Panc1 (cell line): ENCODE measurements around the gene FBXO17. TPM values are rescaled to one million over a fixed set of nuclear protein-coding genes. Genes with fewer than 3 reads are reported as not detected.

ENCODE experiments used
- ATAC-seq: fragments of 200-7000 bp; cut with Tn5 transposase; 2 replicates; pipeline ENCODE4 v1.9.1; 2020; ENCODE audit warnings: mild to moderate bottlenecking, moderate library complexity
- BruUV-seq: library from RNA; stranded (reverse); fragments of 400-500 nt; replicated peaks from 2 replicates; lab custom pipeline; 2021; lab: Mats Ljungman, UMichigan
- CTCF ChIA-PET: fragments of 300-600 bp; sonication (Branson Sonifier 250); formaldehyde crosslinking; loops from one replicate; lab custom pipeline; 2022; ENCODE audit warnings: antibody characterized with exemption; lab: Charles Lee
- POLR2A ChIA-PET: fragments of 300-600 bp; sonication (Branson Sonifier 250); formaldehyde crosslinking; loops from one replicate; lab custom pipeline; 2022; ENCODE audit warnings: antibody characterized with exemption; lab: Charles Lee
- DNase-seq: peaks from one replicate; pipeline ENCODE4 v3.0.0-alpha.2; 2010; ENCODE audit warnings: low read depth, low spot score
- H3K27ac ChIP-seq: 2 replicates; pipeline ENCODE4 v1.5.1; 2011; ENCODE audit warnings: mild to moderate bottlenecking, low read length, inconsistent platforms
- H3K27me3 ChIP-seq: fragments of 200-500 bp; sonication (Bioruptor generic); 2 replicates; pipeline ENCODE4 v1.6.0; 2014; ENCODE audit warnings: low read length, inconsistent platforms; ENCODE audit not compliant: control insufficient read depth, insufficient read depth
- H3K36me3 ChIP-seq: fragments of 200-500 bp; sonication (Bioruptor generic); 2 replicates; pipeline ENCODE4 v1.5.1; 2014; ENCODE audit warnings: inconsistent platforms, mild to moderate bottlenecking, low read length, moderate library complexity; ENCODE audit not compliant: control insufficient read depth, insufficient read depth
- H3K4me1 ChIP-seq: 2 replicates; pipeline ENCODE4 v1.5.1; 2011; ENCODE audit warnings: inconsistent platforms, mild to moderate bottlenecking, low read length, moderate library complexity; ENCODE audit not compliant: control insufficient read depth, insufficient read depth
- H3K4me3 ChIP-seq, 2 experiments: 2 replicates each; pipeline ENCODE4 v1.5.1; 2011 to 2012; ENCODE audit warnings: low read depth in 2 of 2, low read length in 2 of 2, mild to moderate bottlenecking in 2 of 2, inconsistent platforms in 1 of 2, moderate library complexity in 1 of 2
- H3K9me3 ChIP-seq: fragments of 200-500 bp; sonication (Bioruptor generic); 2 replicates; pipeline ENCODE4 v1.5.1; 2014; ENCODE audit warnings: low read depth, mild to moderate bottlenecking, inconsistent platforms, low read length, moderate library complexity; ENCODE audit not compliant: control insufficient read depth, insufficient read depth
- POLR2AphosphoS5 ChIP-seq: IDR thresholded peaks from 2 replicates; pipeline ENCODE4 v1.6.1; 2012; ENCODE audit warnings: mild to moderate bottlenecking, low read depth, low read length, moderate library complexity
- SIN3A ChIP-seq: IDR thresholded peaks from 2 replicates; pipeline ENCODE4 v1.6.1; 2012; ENCODE audit warnings: low read depth, mild to moderate bottlenecking, low read length, moderate library complexity, borderline replicate concordance; ENCODE audit not compliant: insufficient read depth
- TCF7L2 ChIP-seq: IDR thresholded peaks from 2 replicates; pipeline ENCODE4 v1.6.1; 2011; ENCODE audit warnings: mild to moderate bottlenecking, low read depth, low read length, inconsistent platforms
- in situ Hi-C: cut with HindIII; loops from 2 replicates; pipeline ENCODE4 v1.10.0; 2016; ENCODE audit warnings: low sequenced_read_pairs, low pct_unique_long_range_greater_than_20kb
- intact Hi-C: fragments of 100-400 bp; cut with micrococcal nuclease; formaldehyde crosslinking; loops from one replicate; pipeline ENCODE4 v1.10.0; 2022; ENCODE audit not compliant: unreplicated experiment
- total RNA-seq: library from RNA; stranded (reverse); gene quantifications from one replicate; pipeline ENCODE4 v1.2.1, GENCODE V29; 2021; ENCODE audit not compliant: unreplicated experiment
- TF ChIP-seq, protein P1 (sequence below): fragments of 450-650 bp; IDR thresholded peaks from 2 replicates; pipeline ENCODE4 v1.5.1; 2017; ENCODE audit warnings: mild to moderate bottlenecking
- TF ChIP-seq, protein P2 (sequence below), 2 experiments: IDR thresholded peaks; 2 replicates each; pipeline ENCODE4 v1.6.1; 2011 to 2012; ENCODE audit warnings: low read depth in 2 of 2, control low read depth in 1 of 2, low read length in 1 of 2, mild to moderate bottlenecking in 1 of 2, moderate library complexity in 1 of 2; ENCODE audit not compliant: insufficient read depth in 1 of 2

Gene FBXO17
- total RNA-seq, 1 experiment from 2014 or later: 411 TPM

DNA sequence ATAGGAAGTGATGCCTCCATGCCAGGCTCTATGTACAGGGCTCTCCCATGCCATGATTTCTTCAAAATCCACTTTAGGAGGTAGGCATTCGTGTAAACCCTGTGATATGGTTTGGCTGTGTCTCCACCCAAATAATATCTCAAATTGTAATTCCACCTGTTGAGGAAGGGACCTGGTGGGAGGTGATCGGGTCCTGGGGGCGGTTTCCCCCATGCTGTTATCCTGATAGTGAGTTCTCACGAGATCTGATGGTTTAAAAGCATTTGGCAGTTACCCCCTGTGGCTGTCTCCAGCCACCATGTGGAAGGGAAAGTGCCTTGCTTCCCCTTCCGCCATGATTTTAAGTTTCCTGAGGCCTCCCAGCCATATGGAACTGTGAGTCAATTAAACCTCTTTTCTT, 53.1 kb downstream of the FBXO17 start:
- H3K27me3 ChIP-seq: no peaks in the 10 kb centered on the region
- DNase-seq: no peak
- no peak overlapping the region for H3K27ac ChIP-seq
- H3K36me3 ChIP-seq: no peaks in the 10 kb centered on the region; the same call in 1 of the 2 replicates
- H3K4me1 ChIP-seq: peaks cover 11% of the 10 kb centered on the region
- no TSS peak for BruUV-seq
- ChIA-PET POLR2A (interaction anchor here (0.6 to 1.0 kb wide), 2 partner anchors 13 to 416 kb away, joined by 3 read pairs; no protein-coding TSS in a partner anchor), CTCF (no interaction called here)
- in situ Hi-C loops: no loop called here
- H3K4me3 ChIP-seq: no peak overlapping the region
- H3K9me3 ChIP-seq: no peaks in the 10 kb centered on the region
- TF ChIP-seq TCF7L2: no peak
- TF ChIP-seq, protein P1, sequence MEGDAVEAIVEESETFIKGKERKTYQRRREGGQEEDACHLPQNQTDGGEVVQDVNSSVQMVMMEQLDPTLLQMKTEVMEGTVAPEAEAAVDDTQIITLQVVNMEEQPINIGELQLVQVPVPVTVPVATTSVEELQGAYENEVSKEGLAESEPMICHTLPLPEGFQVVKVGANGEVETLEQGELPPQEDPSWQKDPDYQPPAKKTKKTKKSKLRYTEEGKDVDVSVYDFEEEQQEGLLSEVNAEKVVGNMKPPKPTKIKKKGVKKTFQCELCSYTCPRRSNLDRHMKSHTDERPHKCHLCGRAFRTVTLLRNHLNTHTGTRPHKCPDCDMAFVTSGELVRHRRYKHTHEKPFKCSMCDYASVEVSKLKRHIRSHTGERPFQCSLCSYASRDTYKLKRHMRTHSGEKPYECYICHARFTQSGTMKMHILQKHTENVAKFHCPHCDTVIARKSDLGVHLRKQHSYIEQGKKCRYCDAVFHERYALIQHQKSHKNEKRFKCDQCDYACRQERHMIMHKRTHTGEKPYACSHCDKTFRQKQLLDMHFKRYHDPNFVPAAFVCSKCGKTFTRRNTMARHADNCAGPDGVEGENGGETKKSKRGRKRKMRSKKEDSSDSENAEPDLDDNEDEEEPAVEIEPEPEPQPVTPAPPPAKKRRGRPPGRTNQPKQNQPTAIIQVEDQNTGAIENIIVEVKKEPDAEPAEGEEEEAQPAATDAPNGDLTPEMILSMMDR: no peak
- peak; percentile 8; the same call in 1 of the 2 replicates for TF ChIP-seq POLR2AphosphoS5
- TF ChIP-seq, protein P2, sequence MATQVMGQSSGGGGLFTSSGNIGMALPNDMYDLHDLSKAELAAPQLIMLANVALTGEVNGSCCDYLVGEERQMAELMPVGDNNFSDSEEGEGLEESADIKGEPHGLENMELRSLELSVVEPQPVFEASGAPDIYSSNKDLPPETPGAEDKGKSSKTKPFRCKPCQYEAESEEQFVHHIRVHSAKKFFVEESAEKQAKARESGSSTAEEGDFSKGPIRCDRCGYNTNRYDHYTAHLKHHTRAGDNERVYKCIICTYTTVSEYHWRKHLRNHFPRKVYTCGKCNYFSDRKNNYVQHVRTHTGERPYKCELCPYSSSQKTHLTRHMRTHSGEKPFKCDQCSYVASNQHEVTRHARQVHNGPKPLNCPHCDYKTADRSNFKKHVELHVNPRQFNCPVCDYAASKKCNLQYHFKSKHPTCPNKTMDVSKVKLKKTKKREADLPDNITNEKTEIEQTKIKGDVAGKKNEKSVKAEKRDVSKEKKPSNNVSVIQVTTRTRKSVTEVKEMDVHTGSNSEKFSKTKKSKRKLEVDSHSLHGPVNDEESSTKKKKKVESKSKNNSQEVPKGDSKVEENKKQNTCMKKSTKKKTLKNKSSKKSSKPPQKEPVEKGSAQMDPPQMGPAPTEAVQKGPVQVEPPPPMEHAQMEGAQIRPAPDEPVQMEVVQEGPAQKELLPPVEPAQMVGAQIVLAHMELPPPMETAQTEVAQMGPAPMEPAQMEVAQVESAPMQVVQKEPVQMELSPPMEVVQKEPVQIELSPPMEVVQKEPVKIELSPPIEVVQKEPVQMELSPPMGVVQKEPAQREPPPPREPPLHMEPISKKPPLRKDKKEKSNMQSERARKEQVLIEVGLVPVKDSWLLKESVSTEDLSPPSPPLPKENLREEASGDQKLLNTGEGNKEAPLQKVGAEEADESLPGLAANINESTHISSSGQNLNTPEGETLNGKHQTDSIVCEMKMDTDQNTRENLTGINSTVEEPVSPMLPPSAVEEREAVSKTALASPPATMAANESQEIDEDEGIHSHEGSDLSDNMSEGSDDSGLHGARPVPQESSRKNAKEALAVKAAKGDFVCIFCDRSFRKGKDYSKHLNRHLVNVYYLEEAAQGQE (IDR thresholded peaks at IDR 0.05; ENCODE audit: insufficient read depth in 1 of 2, low read depth in 2 of 2, low read length in 1 of 2): no peak
- no peak for ATAC-seq
- intact Hi-C loops: no loop called here

DNA sequence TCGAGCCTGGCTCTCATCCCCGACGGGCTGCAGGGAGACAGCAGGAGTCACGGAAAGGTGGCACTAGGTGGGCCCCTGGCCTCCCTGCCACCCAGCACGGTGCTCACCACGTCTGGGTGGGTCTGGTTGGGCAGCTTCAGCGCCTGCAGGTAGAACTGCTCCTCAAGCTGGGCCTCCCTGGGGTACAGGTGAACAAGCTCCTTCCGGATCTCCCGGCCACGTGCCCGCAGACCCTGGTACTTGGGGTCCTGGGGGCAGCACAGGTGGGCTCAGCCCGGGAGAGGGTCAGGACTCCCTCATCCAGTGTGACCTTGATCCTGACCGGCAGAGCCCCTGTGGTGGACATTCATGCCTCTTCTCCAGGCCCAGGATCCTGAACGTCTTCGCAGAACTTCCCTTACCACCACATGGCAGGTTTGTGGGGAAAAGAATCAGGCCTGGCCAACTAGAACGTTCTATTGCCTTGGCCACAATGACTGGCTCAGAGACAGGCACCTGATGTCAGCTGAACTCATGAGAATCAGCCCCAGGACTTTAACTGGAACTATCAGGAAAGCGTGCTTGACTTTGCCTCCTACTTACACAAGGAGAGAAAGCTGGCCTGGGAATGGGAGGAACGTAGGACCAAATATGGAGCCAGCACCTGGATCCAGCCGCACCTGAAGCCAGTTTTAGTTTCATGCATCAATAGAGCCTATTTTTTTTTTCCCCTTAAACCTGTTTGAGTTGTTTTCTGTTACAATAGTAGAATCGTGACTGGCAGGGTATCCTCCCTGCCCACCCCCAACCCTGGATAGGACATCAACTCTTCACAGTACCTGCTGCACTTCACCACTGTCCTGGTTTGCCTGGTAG, 53.9 kb downstream of the FBXO17 start:
- POLR2A ChIA-PET: interaction anchor here (0.6 to 1.0 kb wide), 5 partner anchors 13 to 415 kb away, joined by 3 to 7 read pairs (median 3); no protein-coding TSS in a partner anchor
- Histone ChIP-seq H3K9me3 (no peaks in the 10 kb centered on the region), H3K27ac (no peak overlapping the region), H3K36me3 (no peaks in the 10 kb centered on the region; the same call in 1 of the 2 replicates), H3K4me1 (peaks cover 11% of the 10 kb centered on the region), H3K4me3 (no peak overlapping the region), H3K27me3 (no peaks in the 10 kb centered on the region)
- TSS peak; percentile 49 for BruUV-seq
- in situ Hi-C loops: no loop called here
- DNase-seq (no peak), ATAC-seq (no peak)
- CTCF ChIA-PET: interaction anchor here (0.5 to 0.9 kb wide), 3 partner anchors 9 to 288 kb away, joined by 3 to 5 read pairs (median 5); partner anchors contain the start of genes MRPS12 and SARS2
- TF ChIP-seq, protein P2 (IDR thresholded peaks at IDR 0.05; ENCODE audit: insufficient read depth in 1 of 2, low read depth in 2 of 2, low read length in 1 of 2): no peak
- TF ChIP-seq SIN3A: no peak
- no peak for TF ChIP-seq TCF7L2
- TF ChIP-seq, protein P1: no peak
- intact Hi-C loops: no loop called here
